ENCODE results near the gene HMGCR.
"Not testable (repeated sequence)": the region's sequence is repeated elsewhere in the genome, so short reads cannot be mapped to it uniquely, and the experiment has no call there.

Gene HMGCR

DNA sequence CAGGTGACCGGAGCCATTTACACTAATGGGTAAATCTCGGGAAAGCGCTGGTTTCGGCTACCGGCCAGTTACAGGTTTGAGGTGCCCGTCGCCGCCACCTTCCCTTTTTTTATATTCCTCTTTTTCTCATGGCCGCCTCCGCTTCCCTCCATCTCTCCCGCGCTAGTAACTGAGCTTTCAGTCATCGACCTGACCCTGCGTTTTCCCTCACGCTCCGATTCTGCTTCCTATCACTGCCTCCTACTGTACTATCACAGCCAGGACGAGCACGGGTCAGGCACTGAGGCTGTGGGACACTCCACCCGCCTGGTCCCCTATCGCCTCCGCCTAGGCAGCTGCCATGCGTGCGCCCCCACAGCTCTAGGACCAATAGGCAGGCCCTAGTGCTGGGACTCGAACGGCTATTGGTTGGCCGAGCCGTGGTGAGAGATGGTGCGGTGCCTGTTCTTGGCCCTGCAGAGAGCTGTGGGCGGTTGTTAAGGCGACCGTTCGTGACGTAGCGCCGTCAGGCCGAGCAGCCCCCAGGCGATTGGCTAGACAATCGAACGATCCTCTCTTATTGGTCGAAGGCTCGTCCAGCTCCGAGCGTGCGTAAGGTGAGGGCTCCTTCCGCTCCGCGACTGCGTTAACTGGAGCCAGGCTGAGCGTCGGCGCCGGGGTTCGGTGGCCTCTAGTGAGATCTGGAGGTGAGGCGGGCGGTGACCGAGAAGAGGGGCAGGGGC, at the start of gene HMGCR:
Gene HMGCR, plus strand, starts transcription at position 606 of the 722 bp plus-strand sequence. CDS start 5,386 bp downstream, outside the sequence.
- Histone ChIP-seq H3K4me3 (ENCODE audit: severe bottlenecking) (peak within 1 kb of the TSS; percentile 89), H3K9me3 (ENCODE audit: severe bottlenecking) (no peaks in the 10 kb centered on the region), H3K27ac (ENCODE audit: poor library complexity, severe bottlenecking) (peak within 1 kb of the TSS; percentile 86), H3K27me3 (ENCODE audit: insufficient read depth, poor library complexity, severe bottlenecking) (no peaks in the 10 kb centered on the region), H3K4me1 (ENCODE audit: insufficient read depth, poor library complexity, severe bottlenecking) (peaks cover 26% of the 10 kb centered on the region), H3K36me3 (ENCODE audit: low read depth) (peaks cover 32% of the 10 kb centered on the region)
- DNase-seq (ENCODE audit: low spot score) (peak; percentile 100), ATAC-seq (ENCODE audit: low read depth) (peak; percentile 94)
- TF ChIP-seq CTCF (IDR thresholded peaks at IDR 0.05; ENCODE audit: poor library complexity, severe bottlenecking) = peak; percentile 74

- H3K27me3 ChIP-seq (ENCODE audit: insufficient read depth, poor library complexity, severe bottlenecking); H3K36me3 ChIP-seq (ENCODE audit: low read depth); ATAC-seq (ENCODE audit: low read depth); H3K4me3 ChIP-seq (ENCODE audit: severe bottlenecking); H3K9me3 ChIP-seq (ENCODE audit: severe bottlenecking); DNase-seq (ENCODE audit: low spot score); H3K27ac ChIP-seq (ENCODE audit: poor library complexity, severe bottlenecking): not testable (repeated sequence)
- H3K4me1 ChIP-seq (ENCODE audit: insufficient read depth, poor library complexity, severe bottlenecking) = peaks cover 12% of the 10 kb centered on the region
Observed at GRCh38 chr5:75291844-75292243, 45.2 kb upstream of the HMGCR start.

GRCh38 chr5:75300084-75300483, 36.9 kb upstream of the HMGCR start:
- ATAC-seq (ENCODE audit: low read depth) = no peak
- peaks cover 12% of the 10 kb centered on the region for H3K4me1 ChIP-seq (ENCODE audit: insufficient read depth, poor library complexity, severe bottlenecking)
- DNase-seq (ENCODE audit: low spot score) = no peak
- no peak overlapping the region for H3K4me3 ChIP-seq (ENCODE audit: severe bottlenecking)
- H3K27ac ChIP-seq (ENCODE audit: poor library complexity, severe bottlenecking) = no peak overlapping the region
- H3K9me3 ChIP-seq (ENCODE audit: severe bottlenecking) = no peaks in the 10 kb centered on the region
- no peaks in the 10 kb centered on the region for H3K36me3 ChIP-seq (ENCODE audit: low read depth)
- H3K27me3 ChIP-seq (ENCODE audit: insufficient read depth, poor library complexity, severe bottlenecking) = no peaks in the 10 kb centered on the region
- TF ChIP-seq CTCF (IDR thresholded peaks at IDR 0.05; ENCODE audit: poor library complexity, severe bottlenecking) = no peak

- TF ChIP-seq CTCF (IDR thresholded peaks at IDR 0.05; ENCODE audit: poor library complexity, severe bottlenecking) = no peak
- ATAC-seq (ENCODE audit: low read depth) (no peak), DNase-seq (ENCODE audit: low spot score) (no peak)
- Histone ChIP-seq H3K4me1 (ENCODE audit: insufficient read depth, poor library complexity, severe bottlenecking) (no peaks in the 10 kb centered on the region), H3K27me3 (ENCODE audit: insufficient read depth, poor library complexity, severe bottlenecking) (no peaks in the 10 kb centered on the region), H3K9me3 (ENCODE audit: severe bottlenecking) (no peaks in the 10 kb centered on the region), H3K27ac (ENCODE audit: poor library complexity, severe bottlenecking) (no peak overlapping the region), H3K4me3 (ENCODE audit: severe bottlenecking) (no peak overlapping the region), H3K36me3 (ENCODE audit: low read depth) (no peaks in the 10 kb centered on the region)
Observed at GRCh38 chr5:75303419-75303818, 33.6 kb upstream of the HMGCR start.

DNA sequence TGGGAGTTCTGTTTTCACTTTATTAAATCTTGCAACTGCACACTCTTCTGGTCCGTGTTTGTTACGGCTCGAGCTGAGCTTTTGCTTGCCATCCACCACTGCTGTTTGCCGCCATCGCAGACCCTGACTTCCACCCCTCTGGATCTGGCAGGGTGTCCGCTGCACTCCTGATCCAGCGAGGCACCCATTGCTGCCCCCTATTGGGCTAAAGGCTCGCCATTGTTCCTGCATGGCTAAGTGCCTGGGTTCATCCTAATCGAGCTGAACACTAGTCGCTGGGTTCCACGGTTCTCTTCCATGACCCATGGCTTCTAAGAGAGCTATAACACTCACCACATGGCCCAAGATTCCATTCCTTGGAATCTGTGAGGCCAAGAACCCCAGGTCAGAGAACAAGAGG, 32.5 kb upstream of the HMGCR start:
- H3K27me3 ChIP-seq (ENCODE audit: insufficient read depth, poor library complexity, severe bottlenecking); ATAC-seq (ENCODE audit: low read depth); H3K4me3 ChIP-seq (ENCODE audit: severe bottlenecking); H3K36me3 ChIP-seq (ENCODE audit: low read depth); H3K9me3 ChIP-seq (ENCODE audit: severe bottlenecking); H3K27ac ChIP-seq (ENCODE audit: poor library complexity, severe bottlenecking); DNase-seq (ENCODE audit: low spot score); H3K4me1 ChIP-seq (ENCODE audit: insufficient read depth, poor library complexity, severe bottlenecking): not testable (repeated sequence)

DNA sequence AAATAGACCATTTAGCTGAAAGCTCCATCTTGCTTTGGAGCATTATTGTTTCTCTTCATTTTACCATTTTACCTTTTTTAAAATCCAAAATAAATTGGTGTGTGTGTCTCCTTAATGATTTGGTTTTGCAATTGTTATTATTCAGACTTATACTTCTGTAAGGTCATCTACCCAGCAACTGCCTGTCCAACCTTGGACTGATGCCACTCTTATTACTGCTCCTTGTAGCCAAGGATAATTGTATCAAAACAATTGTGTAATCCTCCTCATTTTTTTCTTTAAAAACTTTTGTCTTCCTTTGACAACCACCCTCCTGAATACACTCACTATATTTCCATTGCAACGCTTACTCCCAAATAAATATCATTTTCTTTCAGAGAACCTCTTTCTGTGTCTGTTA, 30.3 kb upstream of the HMGCR start:
- ATAC-seq (ENCODE audit: low read depth) (no peak), DNase-seq (ENCODE audit: low spot score) (no peak)
- Histone ChIP-seq H3K4me1 (ENCODE audit: insufficient read depth, poor library complexity, severe bottlenecking) (peaks cover 4% of the 10 kb centered on the region), H3K4me3 (ENCODE audit: severe bottlenecking) (no peak overlapping the region), H3K36me3 (ENCODE audit: low read depth) (no peaks in the 10 kb centered on the region), H3K27me3 (ENCODE audit: insufficient read depth, poor library complexity, severe bottlenecking) (no peaks in the 10 kb centered on the region), H3K9me3 (ENCODE audit: severe bottlenecking) (no peaks in the 10 kb centered on the region), H3K27ac (ENCODE audit: poor library complexity, severe bottlenecking) (no peak overlapping the region)
- no peak for TF ChIP-seq CTCF (IDR thresholded peaks at IDR 0.05; ENCODE audit: poor library complexity, severe bottlenecking)
